ENCODE measurements around the gene EXOSC9. TPM values are rescaled to one million over a fixed set of nuclear protein-coding genes. Genes with fewer than 3 reads are reported as not detected.

The EXOSC9 gene
- total and polyA plus RNA-seq, 10 of the 15 experiments (the other 5 are each of a cell fraction or from before 2014, with no cell fraction given) = 49.0 to 131 (median 85.4) TPM

DNA sequence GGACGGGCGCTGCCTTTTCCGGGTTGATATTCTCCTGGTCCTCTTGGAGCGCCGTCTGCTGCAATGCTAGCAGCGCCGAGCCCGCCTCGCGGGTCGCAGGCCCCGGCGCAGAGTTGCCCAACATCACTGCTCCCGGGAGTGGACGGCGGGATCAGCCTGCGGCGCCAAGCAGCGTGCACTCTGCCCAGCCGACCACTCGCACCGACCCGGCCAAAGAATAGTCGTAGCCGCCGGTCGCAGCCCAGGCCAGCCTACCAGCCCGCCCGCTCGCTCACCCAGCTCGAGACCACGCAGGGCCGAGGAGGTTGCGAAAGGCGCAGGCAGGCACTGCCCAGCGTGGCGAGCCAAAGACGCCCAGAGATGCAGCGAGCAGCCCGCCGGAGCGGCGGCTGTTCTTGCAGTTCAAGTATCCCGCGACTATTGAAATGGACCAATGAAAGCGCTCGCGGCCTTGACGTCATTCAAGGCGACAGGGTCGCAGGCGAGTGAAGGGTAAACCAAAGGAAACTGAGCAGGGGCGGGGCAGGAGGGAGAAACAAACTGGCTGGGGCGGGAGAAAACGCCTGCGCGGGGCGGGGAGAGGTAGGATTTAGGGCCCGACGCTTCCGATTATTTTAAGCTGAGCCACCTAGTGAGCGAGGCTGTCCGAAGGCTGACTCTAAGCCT is 22.5 kb downstream of the EXOSC9 start, which contains the start of gene CCNA2:
Gene CCNA2 (minus strand): TSS at position 379 of the 666 bp plus-strand sequence. CDS start 255 bp downstream, at position 124.
- Histone ChIP-seq H3K36me3 (ENCODE audit: control insufficient read depth in 2 of 2, insufficient read depth in 2 of 2, low read length in 1 of 2) (peaks cover 0 to 4% of the 10 kb centered on the region in 2 experiments; a peak in 1 of 4 replicates), H3K27ac (ENCODE audit: control insufficient read depth, insufficient read depth) (peak within 1 kb of the TSS; percentile 89), H4K20me1 (ENCODE audit: control insufficient read depth, insufficient read depth) (no peaks in the 10 kb centered on the region), H2AFZ (ENCODE audit: control insufficient read depth, low read depth, low read length) (peak within 1 kb of the TSS; percentile 96), H3K4me3 (peak within 1 kb of the TSS; percentile 100), H3K79me2 (ENCODE audit: control insufficient read depth, insufficient read depth, low read length) (peaks cover 44% of the 10 kb centered on the region), H3K9ac (ENCODE audit: control insufficient read depth, insufficient read depth, low read length) (peak within 1 kb of the TSS; percentile 75), H3K9me3 (replicated peaks; ENCODE audit: control insufficient read depth, insufficient read depth, low read length) (no peaks in the 10 kb centered on the region), H3K27me3 (replicated peaks in 1 of 2; ENCODE audit: control insufficient read depth in 2 of 2, insufficient read depth in 2 of 2, low read length in 1 of 2) (no peaks in the 10 kb centered on the region), H3K4me1 (ENCODE audit: control insufficient read depth, insufficient read depth, low read length) (no peaks in the 10 kb centered on the region), H3K4me2 (ENCODE audit: control insufficient read depth, insufficient read depth) (peak within 1 kb of the TSS; percentile 80)
- ATAC-seq (peak; percentile 94), DNase-seq (ENCODE audit: low read depth, low spot score) (peak; percentile 83), FAIRE-seq (peak; percentile 90)
- ChIA-PET CTCF (interaction anchor here (1.0 to 1.6 kb wide), 5 partner anchors 19 to 99 kb away, joined by 3 to 7 read pairs (median 3); no protein-coding TSS in a partner anchor), RAD21 (ENCODE audit: unreplicated experiment) (interaction anchor here (0.7 to 2.2 kb wide), 8 partner anchors 8 to 361 kb away, joined by 3 to 10 read pairs (median 4); partner anchors contain the start of genes BBS7 and EXOSC9), POLR2A (interaction anchor here (0.9 to 3.3 kb wide), 5 partner anchors 15 to 47 kb away, joined by 4 to 16 read pairs (median 7); partner anchors contain the start of genes BBS7 and EXOSC9), SMC1A (ENCODE audit: uncharacterized antibody, unreplicated experiment) (interaction anchor here (0.6 to 1.9 kb wide), 10 partner anchors 10 to 96 kb away, joined by 3 to 12 read pairs (median 4); partner anchors contain the start of gene BBS7)
- in situ Hi-C loops (cut with MboI) (no loop called here), intact Hi-C loops (cut with micrococcal nuclease; ENCODE audit: unreplicated experiment) (no loop called here)
- no TSS peak for BruUV-seq (replicated peaks)
- 1% methylated on average over 62 of the region's 63 CpGs for WGBS (ENCODE audit: insufficient coverage, insufficient replicate concordance, low lambda C conversion rate, missing lambda C conversion rate)
- peak; percentile 98 for TF ChIP-seq FOXM1 (IDR thresholded peaks at IDR 0.05; ENCODE audit: low read depth, low read length)
- no peak for TF ChIP-seq ZZZ3 (IDR thresholded peaks at IDR 0.05; ENCODE audit: control insufficient read depth, insufficient read length, low read depth)
- TF ChIP-seq, protein P1, sequence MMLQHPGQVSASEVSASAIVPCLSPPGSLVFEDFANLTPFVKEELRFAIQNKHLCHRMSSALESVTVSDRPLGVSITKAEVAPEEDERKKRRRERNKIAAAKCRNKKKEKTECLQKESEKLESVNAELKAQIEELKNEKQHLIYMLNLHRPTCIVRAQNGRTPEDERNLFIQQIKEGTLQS (IDR thresholded peaks at IDR 0.05; ENCODE audit: borderline replicate concordance, extremely low read depth, low read depth, low read length) = peak; percentile 92
- 0 out of 2 replicates have a peak, but pooled peaks have one; percentile 6 for TF ChIP-seq PAX5 (IDR thresholded peaks at IDR 0.05; ENCODE audit: borderline replicate concordance, low read depth, low read length)
- TF ChIP-seq NR2C1 (IDR thresholded peaks at IDR 0.05) = peak; percentile 57
- TF ChIP-seq RFX5 (IDR thresholded peaks at IDR 0.05; ENCODE audit: low read depth, low read length) = peak; percentile 58; the same call in 1 of the 2 replicates
- TF ChIP-seq LARP7 (IDR thresholded peaks at IDR 0.05) = 0 out of 2 replicates have a peak, but pooled peaks have one; percentile 45
- TF ChIP-seq PML (IDR thresholded peaks at IDR 0.05; ENCODE audit: low read length) = 0 out of 2 replicates have a peak, but pooled peaks have one; percentile 89
- peak; percentile 100 for TF ChIP-seq SIN3A (IDR thresholded peaks at IDR 0.05; ENCODE audit: low read depth, low read length)
- peak; percentile 51; the same call in 1 of the 3 replicates for TF ChIP-seq POU2F2 (IDR thresholded peaks at IDR 0.05; ENCODE audit: borderline replicate concordance, low read depth, low read length)
- TF ChIP-seq NBN (IDR thresholded peaks at IDR 0.05) = peak; percentile 92
- TF ChIP-seq MYC (IDR thresholded peaks at IDR 0.05; ENCODE audit: insufficient read depth, insufficient read length, insufficient replicate concordance, low read length, severe bottlenecking) = peak; percentile 74
- TF ChIP-seq CREB1 (IDR thresholded peaks at IDR 0.05; ENCODE audit: low read depth) = peak; percentile 100
- 0 out of 2 replicates have a peak, but pooled peaks have one; percentile 44 for TF ChIP-seq NRF1 (conservative IDR thresholded peaks at IDR 0.05; ENCODE audit: low read depth, low read length)
- no peak for TF ChIP-seq RCOR1 (conservative IDR thresholded peaks at IDR 0.05; ENCODE audit: low read depth, low read length)
- TF ChIP-seq ZNF384 (IDR thresholded peaks at IDR 0.05; ENCODE audit: borderline replicate concordance, low read depth, low read length) = no peak
- TF ChIP-seq, protein P2, sequence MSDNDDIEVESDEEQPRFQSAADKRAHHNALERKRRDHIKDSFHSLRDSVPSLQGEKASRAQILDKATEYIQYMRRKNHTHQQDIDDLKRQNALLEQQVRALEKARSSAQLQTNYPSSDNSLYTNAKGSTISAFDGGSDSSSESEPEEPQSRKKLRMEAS (IDR thresholded peaks at IDR 0.05; ENCODE audit: low read depth, low read length) = peak; percentile 69
- TF ChIP-seq, protein P3, sequence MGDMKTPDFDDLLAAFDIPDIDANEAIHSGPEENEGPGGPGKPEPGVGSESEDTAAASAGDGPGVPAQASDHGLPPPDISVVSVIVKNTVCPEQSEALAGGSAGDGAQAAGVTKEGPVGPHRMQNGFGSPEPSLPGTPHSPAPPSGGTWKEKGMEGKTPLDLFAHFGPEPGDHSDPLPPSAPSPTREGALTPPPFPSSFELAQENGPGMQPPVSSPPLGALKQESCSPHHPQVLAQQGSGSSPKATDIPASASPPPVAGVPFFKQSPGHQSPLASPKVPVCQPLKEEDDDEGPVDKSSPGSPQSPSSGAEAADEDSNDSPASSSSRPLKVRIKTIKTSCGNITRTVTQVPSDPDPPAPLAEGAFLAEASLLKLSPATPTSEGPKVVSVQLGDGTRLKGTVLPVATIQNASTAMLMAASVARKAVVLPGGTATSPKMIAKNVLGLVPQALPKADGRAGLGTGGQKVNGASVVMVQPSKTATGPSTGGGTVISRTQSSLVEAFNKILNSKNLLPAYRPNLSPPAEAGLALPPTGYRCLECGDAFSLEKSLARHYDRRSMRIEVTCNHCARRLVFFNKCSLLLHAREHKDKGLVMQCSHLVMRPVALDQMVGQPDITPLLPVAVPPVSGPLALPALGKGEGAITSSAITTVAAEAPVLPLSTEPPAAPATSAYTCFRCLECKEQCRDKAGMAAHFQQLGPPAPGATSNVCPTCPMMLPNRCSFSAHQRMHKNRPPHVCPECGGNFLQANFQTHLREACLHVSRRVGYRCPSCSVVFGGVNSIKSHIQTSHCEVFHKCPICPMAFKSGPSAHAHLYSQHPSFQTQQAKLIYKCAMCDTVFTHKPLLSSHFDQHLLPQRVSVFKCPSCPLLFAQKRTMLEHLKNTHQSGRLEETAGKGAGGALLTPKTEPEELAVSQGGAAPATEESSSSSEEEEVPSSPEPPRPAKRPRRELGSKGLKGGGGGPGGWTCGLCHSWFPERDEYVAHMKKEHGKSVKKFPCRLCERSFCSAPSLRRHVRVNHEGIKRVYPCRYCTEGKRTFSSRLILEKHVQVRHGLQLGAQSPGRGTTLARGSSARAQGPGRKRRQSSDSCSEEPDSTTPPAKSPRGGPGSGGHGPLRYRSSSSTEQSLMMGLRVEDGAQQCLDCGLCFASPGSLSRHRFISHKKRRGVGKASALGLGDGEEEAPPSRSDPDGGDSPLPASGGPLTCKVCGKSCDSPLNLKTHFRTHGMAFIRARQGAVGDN (IDR thresholded peaks at IDR 0.05) = no peak

Data from GM12878 (cell line).